ENCODE measurements around the gene IFRD2. TPM values are rescaled to one million over a fixed set of nuclear protein-coding genes. Genes with fewer than 3 reads are reported as not detected.
A peak's percentile ranks its signal among the peaks of the same experiment; 100 is the strongest.
"Not testable (repeated sequence)": the region's sequence is repeated elsewhere in the genome, so short reads cannot be mapped to it uniquely, and the experiment has no call there.

The IFRD2 gene
- total RNA-seq, 1 donor from 2014 or later = 45.3 TPM

- DNase-seq (ENCODE audit: low spot score) = peak; percentile 65
Measured at GRCh38 chr3:50324351-50325112, 32.3 kb upstream of the IFRD2 start.

- DNase-seq (ENCODE audit: low spot score) = no peak
Measured at GRCh38 chr3:50323614-50324199, 31.5 kb upstream of the IFRD2 start.

DNA sequence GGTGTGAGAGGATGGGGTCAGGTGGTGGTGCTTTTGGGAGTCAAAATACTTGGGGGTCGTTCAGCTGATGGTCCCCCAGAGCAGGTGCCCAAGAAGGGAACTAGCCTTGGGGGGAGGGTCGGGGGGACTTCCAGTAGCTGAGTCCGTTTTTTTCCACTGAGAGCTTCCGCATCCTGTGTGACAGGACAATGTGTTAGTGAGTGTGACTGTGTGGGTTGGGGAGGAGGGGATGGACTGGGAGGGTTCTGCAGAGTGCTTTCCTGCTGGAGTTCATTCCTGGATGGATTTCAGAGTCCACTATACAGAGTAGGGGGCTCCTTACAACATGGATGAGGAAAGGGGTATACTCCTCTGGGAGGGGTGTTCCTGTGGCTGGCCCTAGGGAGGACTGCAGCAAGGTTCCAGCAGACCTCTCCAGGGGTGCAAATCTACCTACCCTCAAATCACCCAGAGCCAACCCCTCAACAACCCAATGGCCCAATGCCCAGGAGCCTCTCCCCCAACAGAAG lies 30.9 kb upstream of the IFRD2 start:
- DNase-seq (ENCODE audit: low spot score) = no peak

- no peak for DNase-seq (ENCODE audit: low spot score)
Measured at GRCh38 chr3:50322386-50323091, 30.3 kb upstream of the IFRD2 start, which contains the start of gene HYAL2. Gene HYAL2 (minus strand): TSS chr3:50322745. CDS start chr3:50320489, 2,256 bp downstream.

GRCh38 chr3:50322115-50322385 lies 29.8 kb upstream of the IFRD2 start:
- no peak for DNase-seq (ENCODE audit: low spot score)

DNA sequence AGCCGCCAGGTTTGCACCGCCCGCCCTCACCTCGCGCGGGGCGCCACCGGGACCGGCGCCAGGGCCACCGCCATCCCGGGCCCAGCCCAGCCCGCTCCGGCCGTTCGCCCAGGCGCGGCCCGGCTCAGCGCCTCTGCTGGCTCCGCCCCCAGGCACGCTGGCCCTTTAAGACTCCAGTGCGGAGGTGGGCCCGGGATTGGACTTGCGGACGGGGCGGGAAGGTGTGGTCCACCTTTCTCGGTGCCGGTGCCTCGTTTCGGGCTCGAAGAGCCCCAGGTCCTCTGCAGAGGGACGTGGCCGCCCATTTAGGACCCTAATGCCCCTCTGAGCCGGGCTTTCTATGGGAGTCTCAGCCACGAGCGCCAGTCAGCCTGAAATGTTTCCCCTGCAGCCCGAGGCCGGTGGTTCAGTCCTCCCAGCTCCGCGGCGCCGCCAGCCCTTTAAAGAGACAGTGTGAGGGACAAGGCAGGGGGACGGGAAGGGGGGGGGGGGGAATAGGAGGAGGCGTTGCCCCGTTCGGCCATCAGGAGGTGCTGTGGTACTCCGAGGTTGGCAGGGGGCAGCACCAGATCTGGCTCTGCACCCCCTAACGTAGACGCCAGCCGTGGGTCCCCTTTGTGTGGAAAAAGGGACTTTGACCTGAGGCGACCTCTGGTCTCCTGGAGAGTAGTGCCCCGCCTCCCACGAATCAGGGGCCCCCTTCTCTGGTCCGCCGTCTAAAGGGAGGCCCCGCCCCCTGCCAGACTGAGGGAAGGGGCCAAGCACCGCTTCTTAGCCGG lies 29.3 kb upstream of the IFRD2 start:
- DNase-seq (ENCODE audit: low spot score) = peak; percentile 95

DNA sequence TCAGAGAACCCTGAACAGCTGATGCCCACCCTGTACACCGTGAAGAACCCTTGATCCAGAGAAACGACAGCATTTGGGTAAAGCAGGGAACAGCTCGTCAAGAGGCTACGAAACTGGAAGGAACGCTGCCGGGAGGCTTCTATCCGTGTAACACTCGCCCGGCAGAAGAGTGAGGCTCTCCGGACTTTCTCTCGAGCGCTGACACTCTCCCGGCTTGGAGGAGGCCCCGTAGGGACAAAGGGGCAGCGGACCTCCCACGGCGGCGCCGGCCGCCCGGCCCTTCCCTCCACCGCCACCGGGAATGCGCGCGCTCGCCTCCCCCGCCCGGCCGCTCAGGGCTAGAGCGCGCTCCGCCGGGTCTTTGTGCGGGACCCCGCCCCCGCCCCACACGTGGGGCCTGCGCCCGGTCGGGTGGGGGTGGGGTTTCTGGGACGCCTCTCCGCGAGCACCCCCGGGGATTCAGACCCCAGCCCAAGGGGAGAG lies 28.7 kb upstream of the IFRD2 start:
- peak; percentile 86 for DNase-seq (ENCODE audit: low spot score)

DNA sequence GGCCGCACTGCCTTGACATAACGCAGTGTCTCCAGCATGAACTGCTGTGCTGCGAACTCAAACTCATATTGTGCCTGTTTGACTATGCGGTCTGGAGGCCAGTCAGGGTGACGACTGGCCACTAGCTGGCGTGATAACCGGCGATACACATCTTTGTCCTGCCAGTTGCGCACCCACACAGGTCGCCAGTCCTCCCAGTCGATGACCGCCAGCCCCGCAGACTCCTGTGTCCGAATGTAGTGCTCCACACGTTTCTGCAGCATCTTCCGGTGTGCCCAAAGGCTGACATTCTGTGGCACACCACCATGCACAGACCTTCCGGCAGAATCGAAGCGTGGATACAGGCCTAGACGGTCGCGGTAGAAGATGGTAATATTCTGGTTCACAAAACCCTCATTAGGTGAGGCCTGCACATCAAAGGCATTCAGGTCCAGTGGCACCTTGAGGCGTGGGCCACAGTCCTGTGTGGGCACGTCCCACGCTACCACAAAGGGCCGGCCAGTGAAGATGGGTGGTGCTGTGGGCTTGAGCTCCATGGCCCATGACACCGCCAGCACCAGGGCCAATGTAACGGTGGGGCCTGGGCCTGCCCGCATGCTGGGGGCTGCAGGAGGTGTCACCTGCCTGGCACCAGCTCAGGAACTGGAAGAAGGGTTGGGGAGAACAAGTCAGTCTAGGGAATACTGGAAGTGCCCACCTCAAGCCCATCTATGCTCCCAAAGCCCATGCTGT lies 27.8 kb upstream of the IFRD2 start:
- DNase-seq (ENCODE audit: low spot score) = no peak

DNA sequence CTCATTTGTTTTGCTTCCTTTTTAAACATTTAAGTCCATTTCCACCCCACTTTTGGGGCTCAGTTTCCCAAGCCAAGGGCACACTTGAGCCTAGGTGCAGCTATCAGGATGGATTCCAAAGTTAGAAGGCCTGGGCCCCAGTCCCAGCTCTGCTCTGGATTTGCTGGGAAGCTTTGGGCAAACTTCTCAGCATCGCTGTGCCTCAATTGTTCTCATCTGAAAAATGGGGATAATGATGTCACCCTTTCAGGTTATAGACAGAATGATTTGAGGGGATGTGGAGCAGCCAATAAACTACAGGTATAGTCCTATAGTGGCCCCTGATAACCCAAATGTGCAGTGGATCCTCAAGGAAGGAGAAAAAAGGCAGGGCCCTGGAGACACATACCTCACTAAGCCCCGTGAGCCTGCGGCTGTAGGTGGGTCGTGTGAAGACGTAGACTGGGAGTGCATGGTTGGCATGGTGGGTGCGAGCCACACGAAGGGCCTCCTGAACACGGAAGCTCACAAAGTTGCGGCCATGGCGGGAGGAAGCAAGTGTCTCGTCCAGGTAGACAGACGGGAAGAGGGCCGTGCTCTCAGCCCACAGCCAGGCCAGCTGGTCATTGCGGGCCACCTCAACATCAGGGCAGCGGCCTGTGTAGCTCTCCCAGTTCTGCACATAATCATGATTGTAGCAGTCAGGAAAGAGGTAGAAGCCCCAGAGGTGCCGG lies 27.1 kb upstream of the IFRD2 start:
- DNase-seq (ENCODE audit: low spot score) = no peak

DNA sequence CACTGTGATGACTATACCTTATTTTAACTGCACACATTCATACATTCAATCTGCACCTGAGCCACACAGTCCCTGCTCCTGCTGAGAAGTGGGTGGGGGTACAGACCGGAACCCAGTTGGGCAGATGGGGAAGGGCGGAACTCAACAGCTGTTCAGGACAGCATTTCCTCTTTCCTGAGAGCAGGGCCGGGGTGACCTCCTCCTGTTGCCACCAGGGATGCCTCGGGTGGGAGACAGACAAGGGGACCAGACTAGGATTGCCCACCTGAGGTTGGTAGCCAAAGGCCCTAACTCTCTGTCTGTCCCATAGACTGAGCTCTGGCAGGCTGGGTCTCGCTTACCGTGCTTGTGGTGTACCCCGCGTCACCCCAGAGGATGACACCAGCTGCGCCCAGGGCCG lies 26.4 kb upstream of the IFRD2 start:
- DNase-seq (ENCODE audit: low spot score) = no peak

DNA sequence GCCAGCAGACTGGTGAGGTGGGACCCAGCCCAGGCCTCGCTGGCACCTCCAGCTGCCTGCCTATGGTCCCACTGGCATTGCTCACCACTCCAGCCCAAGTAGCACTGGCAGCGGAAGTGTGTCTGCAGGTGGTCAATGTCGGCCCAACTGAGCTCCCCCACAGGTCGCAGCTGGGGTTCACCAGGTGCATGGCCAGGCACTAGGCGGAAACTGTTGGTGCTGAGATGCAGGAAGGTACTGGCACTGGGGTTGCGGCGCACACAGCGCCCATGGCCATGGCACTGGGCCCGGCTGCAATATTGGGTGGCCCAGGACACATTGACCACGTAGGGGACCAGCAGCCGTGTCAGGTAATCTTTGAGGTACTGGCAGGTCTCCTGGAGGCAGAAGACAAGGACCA lies 25.9 kb upstream of the IFRD2 start:
- no peak for DNase-seq (ENCODE audit: low spot score)

- DNase-seq (ENCODE audit: low spot score) = no peak
Measured at GRCh38 chr3:50317300-50317699, 25.1 kb upstream of the IFRD2 start.

DNA sequence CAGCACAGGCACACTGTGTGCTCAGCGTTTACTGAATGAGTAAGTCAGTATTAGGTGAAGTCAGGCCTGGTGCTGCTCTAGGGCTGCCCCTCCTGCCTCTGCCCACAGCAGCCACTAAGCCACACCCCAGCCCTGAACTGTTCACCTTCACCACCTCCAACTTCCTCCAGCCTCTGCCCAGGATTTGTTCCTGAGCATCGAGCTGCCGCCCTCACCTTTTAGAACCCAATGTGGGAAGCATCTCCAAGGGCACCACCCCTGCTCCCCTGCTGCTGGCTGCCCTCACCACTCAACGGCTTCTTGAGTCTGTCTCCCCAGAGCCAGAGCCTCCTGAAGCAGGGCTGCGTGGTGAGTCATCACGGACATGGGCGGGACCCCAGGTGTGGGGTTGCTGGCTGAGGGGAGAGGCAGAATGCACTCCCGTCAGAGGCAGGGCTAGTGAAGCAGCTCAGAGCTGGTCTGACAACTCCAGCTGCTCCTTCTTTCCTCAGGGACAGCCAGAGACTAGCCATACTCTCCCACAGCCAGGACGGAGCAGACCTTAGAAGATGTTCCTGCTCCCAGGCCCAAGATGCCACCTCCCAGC lies 24.5 kb upstream of the IFRD2 start:
- DNase-seq (ENCODE audit: low spot score) = peak; percentile 71

- DNase-seq (ENCODE audit: low spot score) = no peak
Measured at GRCh38 chr3:50314816-50315215, 22.6 kb upstream of the IFRD2 start.

DNA sequence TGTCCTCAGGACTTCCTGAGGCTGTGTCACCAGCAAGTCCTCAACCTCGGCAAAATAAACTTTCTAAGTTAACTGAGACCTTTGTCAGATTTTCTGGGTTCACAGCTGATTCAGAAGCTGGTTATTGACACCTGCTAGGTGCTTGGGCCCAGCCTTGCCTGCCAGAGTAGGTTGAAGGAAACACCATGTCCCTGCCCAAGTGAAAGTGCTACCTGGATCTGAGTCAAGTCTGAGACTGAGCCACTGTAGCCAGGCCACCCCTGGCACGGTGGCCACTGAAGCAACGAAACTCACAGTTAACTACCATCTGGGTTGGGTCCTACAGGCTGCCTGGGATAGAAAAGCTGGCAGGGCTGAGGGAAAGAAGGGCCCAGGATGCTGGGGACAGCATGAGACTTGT lies 22.1 kb upstream of the IFRD2 start:
- DNase-seq (ENCODE audit: low spot score) = no peak

DNA sequence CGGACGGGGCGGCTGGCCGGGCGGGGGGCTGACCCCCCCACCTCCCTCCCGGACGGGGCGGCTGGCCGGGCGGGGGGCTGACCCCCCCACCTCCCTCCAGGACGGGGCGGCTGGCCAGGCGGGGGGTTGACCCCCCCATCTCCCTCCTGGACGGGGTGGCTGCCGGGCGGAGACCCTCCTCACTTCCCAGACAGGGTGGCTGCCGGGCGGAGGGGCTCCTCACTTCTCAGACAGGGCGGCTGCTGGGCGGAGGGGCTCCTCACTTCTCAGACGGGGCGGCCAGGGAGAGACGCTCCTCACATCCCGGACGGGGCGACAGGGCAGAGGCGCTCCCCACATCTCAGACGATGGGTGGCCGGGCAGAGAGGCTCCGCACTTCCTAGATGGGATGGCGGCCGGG lies 19.8 kb upstream of the IFRD2 start:
- not testable (repeated sequence) for DNase-seq (ENCODE audit: low spot score)

GRCh38 chr3:50304601-50305000 lies 12.4 kb upstream of the IFRD2 start:
- DNase-seq (ENCODE audit: low spot score) = no peak

GRCh38 chr3:50303013-50303815 lies 11.0 kb upstream of the IFRD2 start, which contains the start of gene HYAL1:
Gene HYAL1 (minus strand): TSS chr3:50303574. CDS start chr3:50302956, 618 bp downstream.
- DNase-seq (ENCODE audit: low spot score) = no peak
